Measurements from ENCODE around the gene APBB1IP.

- TF ChIP-seq CTCF (IDR thresholded peaks at IDR 0.05) (no peak), POLR2A (IDR thresholded peaks at IDR 0.05) (no peak)
Measured at GRCh38 chr10:26446258-26446657, 8.1 kb downstream of the APBB1IP start.
